IPS-20b (cell line): ENCODE results near the gene ASXL2.

Source experiments
- H3K27ac ChIP-seq: one replicate; pipeline ENCODE4 v1.5.1; 2013; ENCODE audit warnings: low read length
- H3K27me3 ChIP-seq: 2 replicates; pipeline ENCODE4 v1.6.1; 2013; ENCODE audit warnings: mild to moderate bottlenecking, low read length, inconsistent platforms; ENCODE audit not compliant: insufficient read depth
- H3K36me3 ChIP-seq: 2 replicates; pipeline ENCODE4 v1.6.1; 2013; ENCODE audit warnings: low read depth, mild to moderate bottlenecking, inconsistent platforms, low read length, moderate library complexity; ENCODE audit not compliant: insufficient read depth
- H3K4me1 ChIP-seq: 2 replicates; pipeline ENCODE4 v1.6.1; 2013; ENCODE audit warnings: mild to moderate bottlenecking, control low read depth, inconsistent platforms, low read length, moderate library complexity; ENCODE audit not compliant: insufficient read depth
- H3K4me3 ChIP-seq: 2 replicates; pipeline ENCODE4 v1.5.1; 2013; ENCODE audit warnings: mild to moderate bottlenecking, low read length, inconsistent platforms
- H3K9ac ChIP-seq: 2 replicates; pipeline ENCODE4 v1.6.1; 2013; ENCODE audit warnings: low read depth, mild to moderate bottlenecking, inconsistent platforms, low read length, moderate library complexity
- H3K9me3 ChIP-seq: 2 replicates; pipeline ENCODE4 v1.6.1; 2013; ENCODE audit warnings: mild to moderate bottlenecking, low read depth, low read length, inconsistent platforms; ENCODE audit not compliant: insufficient read depth

ASXL2 gene

GRCh38 chr2:25887624-25888242 lies 9.4 kb upstream of the ASXL2 start:
- Histone ChIP-seq H3K27ac (no peak overlapping the region), H3K4me1 (no peaks in the 10 kb centered on the region), H3K4me3 (no peak overlapping the region), H3K9me3 (no peaks in the 10 kb centered on the region), H3K27me3 (no peaks in the 10 kb centered on the region), H3K9ac (no peak overlapping the region), H3K36me3 (no peaks in the 10 kb centered on the region)

GRCh38 chr2:25885933-25886332 lies 7.6 kb upstream of the ASXL2 start:
- Histone ChIP-seq H3K4me1 (no peaks in the 10 kb centered on the region), H3K9me3 (no peaks in the 10 kb centered on the region), H3K27ac (no peak overlapping the region), H3K4me3 (no peak overlapping the region), H3K27me3 (peaks cover 4% of the 10 kb centered on the region; the same call in 1 of the 2 replicates), H3K9ac (no peak overlapping the region), H3K36me3 (no peaks in the 10 kb centered on the region)

GRCh38 chr2:25881764-25882163 lies 3.5 kb upstream of the ASXL2 start:
- Histone ChIP-seq H3K4me1 (peaks cover 10% of the 10 kb centered on the region; the same call in 1 of the 2 replicates), H3K4me3 (no peak overlapping the region), H3K9ac (no peak overlapping the region), H3K27ac (no peak overlapping the region), H3K9me3 (no peaks in the 10 kb centered on the region), H3K36me3 (no peaks in the 10 kb centered on the region), H3K27me3 (peaks cover 4% of the 10 kb centered on the region; the same call in 1 of the 2 replicates)

GRCh38 chr2:25879133-25879730 lies 945 bp upstream of the ASXL2 start:
- peaks cover 14% of the 10 kb centered on the region; the same call in 1 of the 2 replicates for H3K4me1 ChIP-seq
- H3K4me3 ChIP-seq = peak overlapping the region; percentile 75
- peak overlapping the region; percentile 77; the same call in 1 of the 2 replicates for H3K9ac ChIP-seq
- peak overlapping the region; percentile 85 for H3K27ac ChIP-seq
- H3K9me3 ChIP-seq = no peaks in the 10 kb centered on the region
- H3K36me3 ChIP-seq = peaks cover 8% of the 10 kb centered on the region; the same call in 1 of the 2 replicates
- H3K27me3 ChIP-seq = peaks cover 4% of the 10 kb centered on the region; the same call in 1 of the 2 replicates

- H3K4me1 ChIP-seq = peaks cover 14% of the 10 kb centered on the region; the same call in 1 of the 2 replicates
Observed at GRCh38 chr2:25877431-25878360, 591 bp downstream of the ASXL2 start.

GRCh38 chr2:25872134-25872533 lies 6.2 kb downstream of the ASXL2 start:
- H3K27ac ChIP-seq = no peak overlapping the region
- H3K27me3 ChIP-seq = no peaks in the 10 kb centered on the region
- peaks cover 15% of the 10 kb centered on the region for H3K36me3 ChIP-seq
- no peaks in the 10 kb centered on the region for H3K9me3 ChIP-seq
- H3K9ac ChIP-seq = no peak overlapping the region
- H3K4me3 ChIP-seq = no peak overlapping the region
- peaks cover 13% of the 10 kb centered on the region; the same call in 1 of the 2 replicates for H3K4me1 ChIP-seq

More at GRCh38 chr2:25877431-25878360, 591 bp downstream of the ASXL2 start:
- H3K9ac ChIP-seq = peak overlapping the region; percentile 93
- H3K36me3 ChIP-seq = peaks cover 9% of the 10 kb centered on the region; the same call in 1 of the 2 replicates
- peaks cover 4% of the 10 kb centered on the region; the same call in 1 of the 2 replicates for H3K27me3 ChIP-seq
- H3K9me3 ChIP-seq = no peaks in the 10 kb centered on the region
- peak overlapping the region; percentile 90 for H3K27ac ChIP-seq
- peak overlapping the region; percentile 96 for H3K4me3 ChIP-seq

GRCh38 chr2:25867396-25868003 lies 10.8 kb downstream of the ASXL2 start:
- H3K27ac ChIP-seq = no peak overlapping the region
- H3K4me3 ChIP-seq = no peak overlapping the region
- H3K9me3 ChIP-seq = no peaks in the 10 kb centered on the region
- no peak overlapping the region for H3K9ac ChIP-seq
- no peaks in the 10 kb centered on the region for H3K27me3 ChIP-seq
- peaks cover 6% of the 10 kb centered on the region; the same call in 1 of the 2 replicates for H3K36me3 ChIP-seq
- peaks cover 6% of the 10 kb centered on the region; the same call in 1 of the 2 replicates for H3K4me1 ChIP-seq

GRCh38 chr2:25856377-25856776 lies 21.9 kb downstream of the ASXL2 start:
- H3K27ac ChIP-seq = no peak overlapping the region

GRCh38 chr2:25855065-25855464 lies 23.2 kb downstream of the ASXL2 start:
- no peaks in the 10 kb centered on the region for H3K9me3 ChIP-seq
- no peaks in the 10 kb centered on the region for H3K27me3 ChIP-seq
- no peaks in the 10 kb centered on the region for H3K4me1 ChIP-seq
- no peak overlapping the region for H3K27ac ChIP-seq
- no peaks in the 10 kb centered on the region for H3K36me3 ChIP-seq
- no peak overlapping the region for H3K4me3 ChIP-seq
- no peak overlapping the region for H3K9ac ChIP-seq

More at GRCh38 chr2:25856377-25856776, 21.9 kb downstream of the ASXL2 start:
- Histone ChIP-seq H3K27me3 (no peaks in the 10 kb centered on the region), H3K4me3 (no peak overlapping the region), H3K9ac (no peak overlapping the region), H3K36me3 (no peaks in the 10 kb centered on the region), H3K9me3 (no peaks in the 10 kb centered on the region), H3K4me1 (no peaks in the 10 kb centered on the region)

- H3K9me3 ChIP-seq = no peaks in the 10 kb centered on the region
- H3K27ac ChIP-seq = no peak overlapping the region
- no peaks in the 10 kb centered on the region for H3K36me3 ChIP-seq
- H3K4me1 ChIP-seq = no peaks in the 10 kb centered on the region
- no peak overlapping the region for H3K9ac ChIP-seq
- no peak overlapping the region for H3K4me3 ChIP-seq
- no peaks in the 10 kb centered on the region for H3K27me3 ChIP-seq
Observed at GRCh38 chr2:25854613-25855012, 23.7 kb downstream of the ASXL2 start.

GRCh38 chr2:25853038-25853638 lies 25.1 kb downstream of the ASXL2 start:
- no peak overlapping the region for H3K27ac ChIP-seq
- peak overlapping the region; percentile 12; the same call in 1 of the 2 replicates for H3K9ac ChIP-seq

More at GRCh38 chr2:25853038-25853638, 25.1 kb downstream of the ASXL2 start:
- no peaks in the 10 kb centered on the region for H3K4me1 ChIP-seq
- H3K9me3 ChIP-seq = no peaks in the 10 kb centered on the region
- H3K27me3 ChIP-seq = no peaks in the 10 kb centered on the region
- no peaks in the 10 kb centered on the region for H3K36me3 ChIP-seq
- H3K4me3 ChIP-seq = no peak overlapping the region
